Neural cell (in vitro differentiated cells): Measurements from ENCODE around the gene HSPA12A. TPM values are rescaled to one million over a fixed set of nuclear protein-coding genes. Genes with fewer than 3 reads are reported as not detected.

Experiments
- H2AFZ ChIP-seq: fragments of 200-600, 300-800 bp; sonication (generic), shearing (Covaris generic); 2 replicates; pipeline ENCODE4 v1.6.0; 2014; ENCODE audit warnings: low read depth, mild to moderate bottlenecking, antibody characterized with exemption, low read length, moderate library complexity
- H3F3A ChIP-seq: fragments of 200-600 bp; shearing (Covaris generic); 2 replicates; pipeline ENCODE4 v1.6.1; 2016; ENCODE audit warnings: mild to moderate bottlenecking, moderate library complexity, mixed read lengths, antibody characterized with exemption, low read length; ENCODE audit not compliant: insufficient read depth, poor library complexity, severe bottlenecking
- H3K27ac ChIP-seq: fragments of 200-600, 300-800 bp; sonication (generic), shearing (Covaris generic); 2 replicates; pipeline ENCODE4 v1.5.1; 2014; ENCODE audit warnings: mild to moderate bottlenecking, low read length, moderate library complexity
- H3K27me3 ChIP-seq: fragments of 300-800, 200-600 bp; sonication (generic), shearing (Covaris generic); 2 replicates; pipeline ENCODE4 v1.6.0; 2014; ENCODE audit warnings: mild to moderate bottlenecking, low read depth, low read length, moderate library complexity; ENCODE audit not compliant: insufficient read depth
- H3K36me3 ChIP-seq: fragments of 300-800, 200-600 bp; sonication (generic), shearing (Covaris generic); 2 replicates; pipeline ENCODE4 v1.5.1; 2014; ENCODE audit warnings: mild to moderate bottlenecking, antibody characterized with exemption, low read length, moderate library complexity; ENCODE audit not compliant: insufficient read depth
- H3K4me2 ChIP-seq: fragments of 300-800, 200-600 bp; sonication (generic), shearing (Covaris generic); 2 replicates; pipeline ENCODE4 v1.6.0; 2014; ENCODE audit warnings: mild to moderate bottlenecking, low read length
- H3K4me3 ChIP-seq: fragments of 300-800, 200-600 bp; sonication (generic), shearing (Covaris generic); 2 replicates; pipeline ENCODE4 v1.5.1; 2014; ENCODE audit warnings: mild to moderate bottlenecking, low read length, moderate library complexity
- H3K79me2 ChIP-seq: fragments of 200-600 bp; shearing (Covaris generic); replicated peaks from 2 replicates; pipeline ENCODE4 v1.6.0; 2014; ENCODE audit warnings: mild to moderate bottlenecking, low read length, moderate library complexity; ENCODE audit not compliant: insufficient read depth
- H3K9ac ChIP-seq: fragments of 300-800, 200-600 bp; sonication (generic), shearing (Covaris generic); 2 replicates; pipeline ENCODE4 v1.6.1; 2016; ENCODE audit warnings: mild to moderate bottlenecking, low read length, mixed read lengths
- H3K9me2 ChIP-seq: fragments of 200-600 bp; shearing (Covaris generic); 2 replicates; pipeline ENCODE4 v1.6.1; 2016; ENCODE audit warnings: mild to moderate bottlenecking, low read length, mixed read lengths; ENCODE audit not compliant: insufficient read depth
- H3K9me3 ChIP-seq: fragments of 200-600, 300-800 bp; sonication (generic), shearing (Covaris generic); 2 replicates; pipeline ENCODE4 v1.6.1; 2016; ENCODE audit warnings: mild to moderate bottlenecking, mixed run types, low read length, moderate library complexity, mixed read lengths
- H4K20me1 ChIP-seq: fragments of 200-600 bp; shearing (Covaris generic); 2 replicates; pipeline ENCODE4 v1.6.1; 2016; ENCODE audit warnings: mild to moderate bottlenecking, mixed run types; ENCODE audit not compliant: insufficient read depth
- CTCF ChIP-seq: fragments of 450-650 bp; IDR thresholded peaks from 2 replicates; pipeline ENCODE4 v1.5.1; 2014; ENCODE audit warnings: antibody characterized with exemption, mild to moderate bottlenecking, moderate library complexity; ENCODE audit not compliant: poor library complexity, severe bottlenecking
- EP300 ChIP-seq: fragments of 450-650 bp; conservative IDR thresholded peaks from 2 replicates; pipeline ENCODE4 v1.6.1; 2014; ENCODE audit warnings: antibody characterized with exemption, mild to moderate bottlenecking, moderate library complexity; ENCODE audit not compliant: poor library complexity, severe bottlenecking
- EZH2 ChIP-seq: fragments of 200-600, 300-800 bp; shearing (Covaris generic), sonication (generic); IDR thresholded peaks from 2 replicates; pipeline ENCODE4 v1.6.1; 2014; ENCODE audit warnings: antibody characterized with exemption, low read length, borderline replicate concordance, mild to moderate bottlenecking; ENCODE audit not compliant: insufficient read depth, poor library complexity, severe bottlenecking
- MXI1 ChIP-seq: fragments of 450-650 bp; conservative IDR thresholded peaks from 2 replicates; pipeline ENCODE4 v1.6.1; 2014; ENCODE audit warnings: antibody characterized with exemption, mild to moderate bottlenecking; ENCODE audit not compliant: poor library complexity, severe bottlenecking
- POLR2AphosphoS5 ChIP-seq: IDR thresholded peaks from 2 replicates; pipeline ENCODE4 v1.6.1; 2012
- RAD21 ChIP-seq: fragments of 450-650 bp; conservative IDR thresholded peaks from 2 replicates; pipeline ENCODE4 v1.6.1; 2014; ENCODE audit warnings: antibody characterized with exemption, mild to moderate bottlenecking, moderate library complexity
- REST ChIP-seq: IDR thresholded peaks from 2 replicates; pipeline ENCODE4 v1.6.1; 2012; ENCODE audit warnings: borderline replicate concordance
- SMC3 ChIP-seq: fragments of 450-650 bp; conservative IDR thresholded peaks from 2 replicates; pipeline ENCODE4 v1.6.1; 2014; ENCODE audit warnings: antibody characterized with exemption, mild to moderate bottlenecking, moderate library complexity; ENCODE audit not compliant: poor library complexity
- TAF1 ChIP-seq: IDR thresholded peaks from 2 replicates; pipeline ENCODE4 v1.6.1; 2012; ENCODE audit warnings: low read depth
- polyA plus RNA-seq: library from polyadenylated mRNA; depleted of rRNA; stranded (reverse); fragments of >200 nt; gene quantifications from 2 replicates; pipeline ENCODE4 v1.2.3, GENCODE V29; 2014

HSPA12A gene
- polyA plus RNA-seq, 1 donor from 2014 or later: 5.9 TPM

- Histone ChIP-seq H3K36me3 (no peaks in the 10 kb centered on the region), H3K9me2 (no peaks in the 10 kb centered on the region), H3F3A (no peaks in the 10 kb centered on the region), H2AFZ (no peak overlapping the region), H3K27me3 (peaks cover 12% of the 10 kb centered on the region), H3K27ac (no peak overlapping the region), H3K9me3 (no peaks in the 10 kb centered on the region), H3K4me2 (no peak overlapping the region), H3K4me3 (no peak overlapping the region), H4K20me1 (no peaks in the 10 kb centered on the region), H3K79me2 (no peaks in the 10 kb centered on the region), H3K9ac (no peak overlapping the region)
- no peak for TF ChIP-seq RAD21
- no peak for TF ChIP-seq EP300
- TF ChIP-seq POLR2AphosphoS5: no peak
- TF ChIP-seq REST: no peak
- no peak for TF ChIP-seq CTCF
- TF ChIP-seq SMC3: no peak
- no peak for TF ChIP-seq TAF1
- TF ChIP-seq EZH2: no peak
- no peak for TF ChIP-seq MXI1
Observed at GRCh38 chr10:116631871-116632295, 110.5 kb downstream of the HSPA12A start.

GRCh38 chr10:116630020-116630419 lies 112.3 kb downstream of the HSPA12A start:
- Histone ChIP-seq H3K4me2 (no peak overlapping the region), H3K36me3 (no peaks in the 10 kb centered on the region), H3K9ac (no peak overlapping the region), H3K9me3 (no peaks in the 10 kb centered on the region), H3K27ac (no peak overlapping the region), H4K20me1 (no peaks in the 10 kb centered on the region), H2AFZ (no peak overlapping the region), H3K9me2 (no peaks in the 10 kb centered on the region), H3K79me2 (no peaks in the 10 kb centered on the region), H3K27me3 (peaks cover 15% of the 10 kb centered on the region), H3K4me3 (no peak overlapping the region), H3F3A (no peaks in the 10 kb centered on the region)
- TF ChIP-seq EP300 (no peak), CTCF (no peak), RAD21 (no peak), EZH2 (no peak), REST (no peak), TAF1 (no peak), SMC3 (no peak), POLR2AphosphoS5 (no peak), MXI1 (no peak)
